GM19328 (cell line): ENCODE data around the gene GAS2L2.

Experiments used
- ATAC-seq: cut with Tn5 transposase; IDR thresholded peaks from one replicate; pipeline ENCODE4 v1.9.1; 2021; ENCODE audit warnings: mild to moderate bottlenecking, moderate library complexity; ENCODE audit not compliant: unreplicated experiment

GAS2L2 gene

DNA sequence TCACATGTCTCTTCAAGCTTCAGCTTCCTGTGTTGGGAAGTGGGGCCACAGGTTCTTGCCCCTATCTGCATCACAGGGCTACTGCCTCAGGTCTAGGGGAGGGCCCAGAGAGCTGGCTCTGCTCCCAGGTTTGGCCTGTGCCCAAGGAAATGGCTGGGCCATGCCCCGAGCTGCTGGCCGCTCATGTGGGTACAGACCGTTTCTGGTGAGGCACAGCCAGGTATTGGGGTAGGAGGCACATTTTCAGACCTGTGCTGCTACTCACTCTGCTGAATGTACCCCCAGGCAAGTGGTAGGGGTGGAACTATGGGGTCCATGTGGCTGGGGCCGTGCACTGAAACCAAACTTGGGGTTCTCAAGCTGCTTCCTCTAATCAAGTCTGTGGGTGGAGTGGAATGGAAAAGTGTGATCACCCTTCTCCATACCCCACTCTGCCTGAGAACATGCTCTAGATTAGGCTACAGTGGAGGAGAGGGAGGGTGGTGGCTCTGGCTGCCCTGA lies 4.6 kb downstream of the GAS2L2 start:
- no peak for ATAC-seq

DNA sequence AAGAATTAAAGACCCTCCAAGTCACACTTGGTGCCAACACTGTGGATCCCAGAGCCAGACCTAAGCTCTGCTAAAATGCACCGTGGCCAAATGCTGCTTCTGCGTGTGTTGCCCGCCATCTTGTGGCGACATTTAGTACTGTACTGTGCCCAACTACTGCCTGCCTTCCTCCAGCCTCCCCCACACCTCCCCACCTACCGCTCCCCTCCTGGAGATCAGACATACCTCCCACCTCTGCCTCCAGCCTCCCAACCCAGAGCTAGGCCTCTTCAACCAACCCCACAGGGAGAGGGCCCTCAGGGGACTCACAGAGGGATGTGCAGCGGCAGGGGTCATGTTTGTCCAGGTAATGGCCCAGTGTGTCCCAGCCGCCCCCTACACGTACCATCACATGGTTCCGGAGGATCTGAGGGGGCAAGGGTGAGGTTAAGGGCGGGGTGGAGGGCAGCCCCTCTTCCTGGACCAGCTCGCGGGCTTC lies 5.5 kb downstream of the GAS2L2 start:
- no peak for ATAC-seq

- no peak for ATAC-seq
Observed at GRCh38 chr17:35745749-35746320, 7.2 kb downstream of the GAS2L2 start.

GRCh38 chr17:35745246-35745645 lies 7.8 kb downstream of the GAS2L2 start:
- ATAC-seq: no peak

DNA sequence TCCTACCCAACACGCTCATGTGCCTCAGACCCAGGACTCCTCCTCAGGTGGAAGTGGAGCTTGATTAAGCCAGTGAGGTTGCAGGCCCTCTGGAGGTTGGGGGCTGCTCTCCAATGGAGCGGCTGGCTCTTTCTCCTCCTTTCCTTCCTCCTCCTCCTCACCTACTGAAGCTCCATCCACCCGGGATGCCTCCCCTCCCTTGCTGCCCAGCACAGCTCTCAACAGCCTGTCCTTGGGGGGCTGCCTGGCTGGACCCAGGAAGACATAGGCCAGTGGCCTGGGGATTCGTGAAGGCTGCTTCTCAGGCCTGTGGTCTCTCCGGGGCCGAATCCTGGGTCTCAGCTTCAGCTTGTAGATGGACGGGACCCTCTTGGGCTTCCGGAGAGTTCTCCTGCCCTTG lies 8.2 kb downstream of the GAS2L2 start:
- ATAC-seq: no peak

DNA sequence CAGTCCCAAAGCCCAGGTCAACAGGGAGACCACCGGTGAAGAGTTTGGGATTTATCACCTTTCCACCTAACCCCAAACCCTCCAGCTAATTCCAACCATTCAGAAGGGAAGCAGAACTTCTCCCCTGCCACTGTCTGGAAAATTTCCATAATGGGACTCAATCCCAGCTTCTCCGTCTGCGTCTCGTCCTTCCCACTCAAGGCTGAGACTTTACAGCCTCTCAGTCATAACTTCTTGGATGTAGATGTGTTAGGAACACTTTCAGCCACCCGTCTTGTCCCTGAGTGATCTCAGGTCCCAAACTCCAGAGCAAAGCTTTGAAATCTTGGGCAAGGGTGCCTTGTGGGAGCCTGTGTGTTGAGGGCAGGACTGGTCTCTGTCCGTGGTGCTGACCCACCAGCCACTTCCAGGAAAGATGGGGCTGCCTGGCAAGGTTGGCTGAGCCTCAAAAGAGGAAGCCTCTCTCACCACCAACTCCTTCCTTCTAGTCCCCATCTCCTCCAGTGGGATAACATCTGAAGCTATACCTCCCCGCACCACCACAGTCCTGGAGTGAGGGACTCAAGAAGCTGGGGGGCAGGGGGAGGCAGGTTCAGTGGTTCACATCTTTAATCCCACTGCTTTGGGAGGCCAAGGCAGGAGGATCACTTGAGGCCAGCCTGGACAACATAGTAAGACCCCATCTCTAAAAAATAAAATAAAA lies 9.3 kb downstream of the GAS2L2 start:
- ATAC-seq: no peak

DNA sequence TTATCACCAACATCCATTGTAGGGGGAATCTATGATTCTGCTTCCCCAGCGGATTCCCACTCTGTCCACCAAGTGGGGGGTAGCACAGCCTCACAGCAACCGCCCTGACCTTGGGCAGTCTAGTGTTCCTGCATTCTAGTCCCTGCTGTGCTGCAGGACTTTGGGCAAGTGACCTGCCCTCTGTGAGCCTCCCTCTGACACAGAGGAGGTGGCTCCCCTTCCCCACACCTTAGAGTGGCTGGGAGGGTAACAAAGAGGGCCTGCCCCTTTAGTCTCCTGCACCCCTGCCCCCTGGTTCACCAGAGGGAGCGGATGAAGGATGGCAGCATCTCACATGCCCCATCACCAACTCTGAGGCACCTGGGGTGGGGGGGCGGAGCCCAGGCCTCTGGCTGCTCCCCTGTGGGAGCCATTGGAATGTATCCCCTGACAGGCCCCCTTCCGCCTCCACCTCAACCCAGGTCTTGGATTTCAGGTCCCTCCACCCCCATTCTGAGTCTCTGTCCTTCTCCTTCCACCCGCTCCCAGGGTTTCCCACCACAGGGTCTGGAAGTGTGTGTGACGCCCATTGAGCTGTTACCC lies 10.1 kb downstream of the GAS2L2 start:
- ATAC-seq: no peak

GRCh38 chr17:35742496-35742895 lies 10.5 kb downstream of the GAS2L2 start:
- ATAC-seq: no peak

DNA sequence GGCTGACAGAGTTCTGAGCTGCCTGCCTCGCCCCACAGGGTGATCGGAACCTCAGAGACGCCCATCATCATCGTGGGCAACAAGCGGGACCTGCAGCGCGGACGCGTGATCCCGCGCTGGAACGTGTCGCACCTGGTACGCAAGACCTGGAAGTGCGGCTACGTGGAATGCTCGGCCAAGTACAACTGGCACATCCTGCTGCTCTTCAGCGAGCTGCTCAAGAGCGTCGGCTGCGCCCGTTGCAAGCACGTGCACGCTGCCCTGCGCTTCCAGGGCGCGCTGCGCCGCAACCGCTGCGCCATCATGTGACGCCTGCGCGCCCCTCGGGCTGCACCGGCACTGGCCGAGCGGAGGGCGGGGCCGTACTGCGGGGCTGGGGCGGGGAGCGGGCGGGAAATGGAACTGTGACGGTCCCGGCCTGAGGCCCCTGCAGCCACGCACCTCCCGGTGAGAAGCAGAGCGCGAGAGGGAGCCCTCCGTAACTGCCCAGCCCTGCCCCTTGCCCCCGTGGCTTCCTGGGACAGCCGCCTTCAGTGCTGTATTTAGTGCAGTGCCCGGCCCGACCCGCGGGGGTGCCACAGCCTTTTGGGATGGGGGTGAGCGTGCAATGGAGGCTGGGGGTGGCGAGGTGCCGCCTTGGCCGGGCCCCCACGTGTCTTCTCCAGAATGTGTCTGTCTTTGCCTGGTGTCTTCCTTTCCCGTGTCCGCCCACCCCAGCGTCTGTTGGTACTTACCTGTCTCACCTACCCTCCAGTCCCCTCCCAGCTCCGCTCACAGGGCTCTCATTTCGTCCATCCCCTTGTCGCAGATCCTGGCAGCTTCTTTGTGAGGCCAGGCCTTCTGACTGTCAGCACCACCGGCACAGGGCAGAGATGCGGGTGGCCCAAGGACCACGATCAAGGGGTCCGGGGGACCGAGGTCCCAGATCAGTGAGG lies 11.8 kb downstream of the GAS2L2 start:
- ATAC-seq: no peak

- ATAC-seq: no peak
Observed at GRCh38 chr17:35740216-35740615, 12.8 kb downstream of the GAS2L2 start.

GRCh38 chr17:35738519-35739133 lies 14.4 kb downstream of the GAS2L2 start:
- ATAC-seq: no peak

GRCh38 chr17:35736236-35736635 lies 16.8 kb downstream of the GAS2L2 start:
- no peak for ATAC-seq

- no peak for ATAC-seq
Observed at GRCh38 chr17:35735036-35735805, 17.8 kb downstream of the GAS2L2 start.

DNA sequence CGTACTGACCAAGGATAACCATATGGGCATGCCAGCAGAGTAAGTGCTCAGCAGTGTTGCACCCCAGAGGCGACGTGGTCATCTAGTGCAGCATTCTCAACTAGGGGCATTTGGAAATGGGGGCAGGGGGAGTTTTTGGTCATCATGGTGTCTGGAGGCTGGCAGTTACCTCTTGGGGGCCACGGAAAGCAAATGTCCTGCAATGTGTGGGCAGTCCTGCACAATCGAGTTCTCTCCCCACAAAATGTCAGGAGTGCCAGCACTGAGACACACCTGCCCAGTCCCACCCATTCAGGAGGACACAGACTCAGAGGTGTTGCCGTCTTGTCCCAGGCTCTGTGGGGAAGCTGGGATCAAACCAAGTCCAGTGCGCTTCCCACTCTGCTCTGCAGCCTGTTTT lies 18.6 kb downstream of the GAS2L2 start:
- ATAC-seq: no peak

- no peak for ATAC-seq
Observed at GRCh38 chr17:35733366-35733765, 19.7 kb downstream of the GAS2L2 start.

- ATAC-seq: no peak
Observed at GRCh38 chr17:35732806-35733136, 20.3 kb downstream of the GAS2L2 start.

DNA sequence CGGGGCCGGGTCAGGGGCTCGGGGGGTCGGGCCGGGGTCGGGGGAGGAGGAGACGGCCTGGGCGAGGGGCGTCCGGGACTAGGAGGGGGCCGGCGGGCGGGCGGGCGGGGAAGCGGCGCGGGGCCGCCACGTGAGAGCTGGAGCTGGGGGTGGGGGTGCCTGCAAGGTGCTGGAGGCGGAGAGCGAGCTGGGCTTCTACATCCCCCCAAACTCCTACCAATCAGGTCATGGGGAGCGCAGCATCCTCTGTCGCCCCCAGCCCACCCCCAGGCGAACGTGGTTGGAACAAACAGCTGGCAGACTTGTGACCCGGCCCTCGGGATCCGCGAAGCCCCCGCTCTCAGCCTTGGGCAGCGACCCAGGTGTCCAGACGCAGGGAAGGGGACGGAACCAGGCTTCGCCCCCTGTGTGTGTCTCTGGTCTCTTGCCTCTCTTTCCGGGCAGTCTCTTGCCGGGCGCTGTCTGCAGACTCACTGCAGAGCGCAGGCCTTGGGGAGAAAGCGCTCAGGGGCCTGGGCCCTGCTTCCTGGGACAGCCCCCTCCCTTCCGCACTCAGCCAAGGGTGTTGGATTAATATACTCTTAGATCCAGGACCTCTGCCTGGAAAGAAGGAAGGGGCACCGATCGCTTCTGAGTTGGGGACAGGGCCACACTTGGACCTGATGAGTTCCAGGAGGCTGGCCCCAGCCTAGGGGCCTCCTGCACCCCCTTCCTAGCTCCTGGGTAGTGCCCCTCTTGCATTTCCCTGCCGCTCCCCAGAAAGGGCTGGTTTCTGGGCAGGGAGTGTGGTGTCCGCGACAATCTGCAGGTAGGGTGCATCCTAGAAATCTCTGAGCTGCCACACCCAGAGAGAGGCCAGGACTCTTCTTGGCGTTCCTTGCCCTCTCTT lies 20.9 kb downstream of the GAS2L2 start:
- no peak for ATAC-seq

- no peak for ATAC-seq
Observed at GRCh38 chr17:35731239-35731916, 21.7 kb downstream of the GAS2L2 start, which contains the start of gene RASL10B. RASL10B (plus strand) TSS chr17:35731639; CDS start chr17:35735185, 3,546 bp downstream.
